Sigmoid colon (tissue), 3 donors: Measurements from ENCODE around the gene RIGI.

Source experiments
- POLR2A ChIP-seq, 2 donors: fragments of 450-650 bp; IDR thresholded peaks; one replicate each; pipeline ENCODE4 v1.6.1; 2016; ENCODE audit warnings: antibody characterized with exemption in 2 of 2, mild to moderate bottlenecking in 2 of 2, moderate library complexity in 2 of 2
- TF ChIP-seq, protein P1 (sequence below), 4 experiments: fragments of 450-650 bp in 3 of 4; fragments of 200-600 bp in 1 of 4; IDR thresholded peaks; one replicate each; pipeline ENCODE4 v1.5.1; 2016 to 2019; ENCODE audit warnings: antibody characterized with exemption in 4 of 4, mild to moderate bottlenecking in 3 of 4, moderate library complexity in 2 of 4

DNA sequence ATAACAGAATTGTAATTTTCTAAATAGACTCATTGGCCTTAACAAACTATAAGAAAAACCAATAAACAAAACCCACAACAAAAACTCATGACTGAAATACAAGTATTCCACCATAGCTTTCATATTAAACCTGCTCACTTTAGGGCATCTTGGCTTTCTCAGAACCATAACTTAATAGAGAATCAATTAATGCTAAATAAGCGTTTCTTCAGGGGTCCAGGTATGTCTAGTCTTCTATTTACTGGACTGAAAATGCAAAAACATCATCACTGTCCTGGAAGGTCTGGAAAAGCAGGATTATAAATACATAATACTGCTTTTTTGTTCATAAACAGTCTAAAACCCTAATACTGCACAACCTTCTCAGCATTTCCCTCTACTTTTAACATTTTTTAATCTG lies 19.9 kb upstream of the RIGI start:
- TF ChIP-seq, protein P1, sequence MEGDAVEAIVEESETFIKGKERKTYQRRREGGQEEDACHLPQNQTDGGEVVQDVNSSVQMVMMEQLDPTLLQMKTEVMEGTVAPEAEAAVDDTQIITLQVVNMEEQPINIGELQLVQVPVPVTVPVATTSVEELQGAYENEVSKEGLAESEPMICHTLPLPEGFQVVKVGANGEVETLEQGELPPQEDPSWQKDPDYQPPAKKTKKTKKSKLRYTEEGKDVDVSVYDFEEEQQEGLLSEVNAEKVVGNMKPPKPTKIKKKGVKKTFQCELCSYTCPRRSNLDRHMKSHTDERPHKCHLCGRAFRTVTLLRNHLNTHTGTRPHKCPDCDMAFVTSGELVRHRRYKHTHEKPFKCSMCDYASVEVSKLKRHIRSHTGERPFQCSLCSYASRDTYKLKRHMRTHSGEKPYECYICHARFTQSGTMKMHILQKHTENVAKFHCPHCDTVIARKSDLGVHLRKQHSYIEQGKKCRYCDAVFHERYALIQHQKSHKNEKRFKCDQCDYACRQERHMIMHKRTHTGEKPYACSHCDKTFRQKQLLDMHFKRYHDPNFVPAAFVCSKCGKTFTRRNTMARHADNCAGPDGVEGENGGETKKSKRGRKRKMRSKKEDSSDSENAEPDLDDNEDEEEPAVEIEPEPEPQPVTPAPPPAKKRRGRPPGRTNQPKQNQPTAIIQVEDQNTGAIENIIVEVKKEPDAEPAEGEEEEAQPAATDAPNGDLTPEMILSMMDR (IDR thresholded peaks at IDR 0.05) = no peak
- TF ChIP-seq POLR2A (IDR thresholded peaks at IDR 0.05) = no peak
